ENCODE measurements around the gene FRG2.
"Not testable (repeated sequence)": the region's sequence is repeated elsewhere in the genome, so short reads cannot be mapped to it uniquely, and the experiment has no call there.

DNA sequence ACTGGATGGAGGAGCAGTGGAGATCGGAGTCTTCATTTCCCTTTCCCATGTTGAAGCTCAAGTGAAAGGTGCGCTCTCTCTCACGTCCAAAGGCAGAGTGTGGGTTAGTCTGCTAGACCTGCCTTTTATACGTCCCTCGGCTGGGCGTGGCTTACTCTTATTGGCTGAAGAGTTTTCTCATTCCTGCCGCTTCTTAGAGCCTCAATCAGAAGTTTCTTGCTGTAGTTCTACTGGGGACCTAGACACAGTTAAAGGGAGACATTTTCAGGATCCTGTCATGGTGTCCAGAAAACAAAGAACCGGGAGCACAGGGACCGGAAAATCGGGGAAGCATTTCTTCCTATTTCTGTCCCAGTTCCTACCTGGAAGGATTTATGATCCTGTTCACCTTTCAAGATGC lies at the start of gene FRG2:
- TF ChIP-seq, protein P1, sequence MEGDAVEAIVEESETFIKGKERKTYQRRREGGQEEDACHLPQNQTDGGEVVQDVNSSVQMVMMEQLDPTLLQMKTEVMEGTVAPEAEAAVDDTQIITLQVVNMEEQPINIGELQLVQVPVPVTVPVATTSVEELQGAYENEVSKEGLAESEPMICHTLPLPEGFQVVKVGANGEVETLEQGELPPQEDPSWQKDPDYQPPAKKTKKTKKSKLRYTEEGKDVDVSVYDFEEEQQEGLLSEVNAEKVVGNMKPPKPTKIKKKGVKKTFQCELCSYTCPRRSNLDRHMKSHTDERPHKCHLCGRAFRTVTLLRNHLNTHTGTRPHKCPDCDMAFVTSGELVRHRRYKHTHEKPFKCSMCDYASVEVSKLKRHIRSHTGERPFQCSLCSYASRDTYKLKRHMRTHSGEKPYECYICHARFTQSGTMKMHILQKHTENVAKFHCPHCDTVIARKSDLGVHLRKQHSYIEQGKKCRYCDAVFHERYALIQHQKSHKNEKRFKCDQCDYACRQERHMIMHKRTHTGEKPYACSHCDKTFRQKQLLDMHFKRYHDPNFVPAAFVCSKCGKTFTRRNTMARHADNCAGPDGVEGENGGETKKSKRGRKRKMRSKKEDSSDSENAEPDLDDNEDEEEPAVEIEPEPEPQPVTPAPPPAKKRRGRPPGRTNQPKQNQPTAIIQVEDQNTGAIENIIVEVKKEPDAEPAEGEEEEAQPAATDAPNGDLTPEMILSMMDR (IDR thresholded peaks at IDR 0.05) = not testable (repeated sequence)
- not testable (repeated sequence) for TF ChIP-seq SIN3A (IDR thresholded peaks at IDR 0.05; ENCODE audit: borderline replicate concordance, low read depth, low read length); MEF2A (IDR thresholded peaks at IDR 0.05; ENCODE audit: borderline replicate concordance, low read depth); NFIC (IDR thresholded peaks at IDR 0.05; ENCODE audit: borderline replicate concordance); POLR2AphosphoS5 (IDR thresholded peaks at IDR 0.05; ENCODE audit: low read depth, low read length); YY1 (IDR thresholded peaks at IDR 0.05; ENCODE audit: low read depth); RFX5 (IDR thresholded peaks at IDR 0.05; ENCODE audit: low read length); ELF1 (IDR thresholded peaks at IDR 0.05)
- TF ChIP-seq, protein P2, sequence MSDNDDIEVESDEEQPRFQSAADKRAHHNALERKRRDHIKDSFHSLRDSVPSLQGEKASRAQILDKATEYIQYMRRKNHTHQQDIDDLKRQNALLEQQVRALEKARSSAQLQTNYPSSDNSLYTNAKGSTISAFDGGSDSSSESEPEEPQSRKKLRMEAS (IDR thresholded peaks at IDR 0.05; ENCODE audit: low read depth) = not testable (repeated sequence)
